Stimulated activated CD8-positive, alpha-beta memory T cell treated with anti-CD3 and anti-CD28 coated beads, Interleukin-4, amount 100 ng/mL, for 4 hours (primary cell): ENCODE results near the gene CDKN1A.

ENCODE experiments used
- DNase-seq, 2 donors: peaks; one replicate each; pipeline ENCODE4 v3.0.0-alpha.2; 2020; ENCODE audit warnings: low read depth in 2 of 2, low spot score in 1 of 2

The CDKN1A gene

GRCh38 chr6:36655085-36655724 lies 23.3 kb upstream of the CDKN1A start:
- no peak for DNase-seq

- DNase-seq: no peak
Measured at GRCh38 chr6:36656441-36656840, 22.1 kb upstream of the CDKN1A start.

- no peak for DNase-seq
Measured at GRCh38 chr6:36657271-36657670, 21.2 kb upstream of the CDKN1A start.

- no peak for DNase-seq
Measured at GRCh38 chr6:36657942-36658544, 20.5 kb upstream of the CDKN1A start.

GRCh38 chr6:36659271-36659670 lies 19.2 kb upstream of the CDKN1A start:
- no peak for DNase-seq

DNA sequence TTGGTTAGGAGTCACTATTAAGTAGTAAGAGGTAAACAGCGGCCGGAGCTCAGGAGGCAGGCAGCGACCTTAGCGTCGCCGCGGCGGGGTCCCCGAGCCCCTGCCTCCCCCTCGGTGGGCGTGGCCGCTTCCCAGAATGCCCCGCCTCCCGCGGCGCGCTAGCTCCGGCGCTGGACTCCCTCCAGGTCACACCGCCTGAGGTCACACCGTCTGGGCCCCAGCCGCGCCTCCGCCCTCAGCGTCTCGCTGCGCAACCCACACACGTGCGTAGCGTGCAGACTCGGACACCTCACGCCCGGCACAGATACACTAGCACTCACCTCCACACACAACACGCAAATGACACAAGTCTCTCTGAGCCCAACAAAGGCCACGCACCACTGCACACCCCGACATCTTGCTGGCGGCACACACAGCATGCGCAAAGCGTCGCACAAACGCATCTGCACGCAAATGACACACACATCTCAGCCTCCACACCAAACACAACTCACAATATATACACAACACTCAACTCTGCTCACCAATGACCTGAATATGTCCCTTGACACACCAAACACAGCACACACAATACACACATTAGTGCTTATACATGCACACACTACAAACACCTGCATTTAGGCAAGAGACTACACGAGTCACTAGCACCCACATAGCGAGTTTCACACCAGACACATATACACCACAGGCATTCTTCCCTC lies 17.6 kb upstream of the CDKN1A start:
- DNase-seq: no peak

DNA sequence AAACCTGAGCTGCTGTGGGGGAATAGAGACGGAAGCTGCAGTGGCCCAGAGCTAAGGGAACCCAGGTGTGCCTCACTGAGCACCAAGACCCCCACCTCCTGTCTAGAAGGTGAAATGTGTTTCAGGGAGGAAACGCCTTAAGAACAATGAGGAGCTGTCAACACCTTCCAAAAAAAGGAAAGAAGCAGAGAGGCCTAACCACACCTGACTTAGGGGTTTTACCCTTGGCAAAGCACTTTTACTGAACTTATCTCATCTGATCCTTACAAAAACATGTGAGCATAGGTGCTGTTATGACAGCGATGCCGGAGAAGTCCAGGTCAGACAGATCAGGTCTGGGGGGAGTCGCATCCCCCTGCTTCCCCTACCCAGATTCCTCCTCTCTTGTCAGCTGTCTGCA lies 16.1 kb upstream of the CDKN1A start:
- DNase-seq: no peak

DNA sequence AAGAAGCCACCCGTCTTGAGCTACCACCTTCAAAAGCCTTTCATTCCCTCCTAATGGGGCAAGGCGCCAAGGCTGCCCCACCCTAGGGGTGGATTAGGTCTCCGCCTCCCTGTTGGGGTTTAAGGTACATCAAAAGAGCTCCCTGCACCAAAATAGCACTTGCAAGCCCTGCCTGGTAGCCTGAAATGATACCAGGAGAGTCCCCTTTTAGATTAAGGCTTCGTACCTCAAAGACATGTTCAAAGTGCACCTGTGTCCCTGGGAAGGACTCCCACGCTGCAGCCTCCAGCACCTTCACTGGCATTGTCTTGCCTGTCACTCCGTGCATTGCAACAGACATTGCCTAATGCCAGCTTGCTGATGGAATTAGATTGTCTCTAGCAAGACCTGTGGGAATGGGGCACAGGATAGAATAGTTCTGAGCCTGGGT lies 15.7 kb upstream of the CDKN1A start:
- DNase-seq: no peak

DNA sequence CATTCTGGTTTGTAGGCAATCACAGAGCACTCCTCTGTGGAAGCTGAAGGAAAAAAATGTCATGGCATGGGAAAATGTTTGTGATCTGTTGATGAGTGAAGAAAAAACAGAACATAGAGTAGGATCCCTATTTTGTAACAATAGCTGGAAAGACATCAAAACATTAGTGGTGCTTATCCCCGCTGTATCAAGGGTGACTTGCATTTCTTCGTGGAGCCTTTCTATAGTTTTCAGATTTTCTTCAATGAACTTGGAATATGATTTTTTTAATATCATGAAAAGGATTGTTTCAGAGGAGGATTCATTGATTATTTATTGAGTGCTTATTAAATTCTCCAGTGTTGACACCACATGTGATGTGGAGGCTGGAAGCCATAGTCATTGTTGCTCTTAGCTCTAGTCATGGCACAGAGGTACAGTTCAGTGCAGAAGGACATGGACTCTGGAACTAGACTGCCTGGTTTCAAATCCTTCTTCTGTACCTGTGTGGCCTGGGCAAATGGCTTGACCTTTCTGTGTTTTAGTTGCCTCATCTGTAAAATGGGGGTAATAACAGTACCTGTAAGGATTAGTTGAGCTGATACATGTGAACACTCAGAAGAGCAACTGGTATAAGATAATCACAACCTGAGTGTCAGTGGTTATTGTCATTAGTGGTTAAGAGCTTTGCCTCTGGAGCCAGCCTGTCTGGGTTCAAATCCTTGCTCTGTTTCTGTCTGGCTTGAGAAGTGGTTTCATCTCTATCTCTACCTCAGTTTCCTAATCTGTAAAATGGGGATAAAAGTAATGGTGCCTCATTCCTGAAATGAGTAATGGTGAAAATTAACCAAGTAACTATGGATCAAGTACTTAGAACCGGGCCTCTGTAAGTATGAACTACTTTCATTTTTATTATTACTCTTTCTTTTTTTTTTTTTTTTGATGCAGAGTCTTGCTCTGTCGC lies 14.7 kb upstream of the CDKN1A start:
- DNase-seq: no peak

DNA sequence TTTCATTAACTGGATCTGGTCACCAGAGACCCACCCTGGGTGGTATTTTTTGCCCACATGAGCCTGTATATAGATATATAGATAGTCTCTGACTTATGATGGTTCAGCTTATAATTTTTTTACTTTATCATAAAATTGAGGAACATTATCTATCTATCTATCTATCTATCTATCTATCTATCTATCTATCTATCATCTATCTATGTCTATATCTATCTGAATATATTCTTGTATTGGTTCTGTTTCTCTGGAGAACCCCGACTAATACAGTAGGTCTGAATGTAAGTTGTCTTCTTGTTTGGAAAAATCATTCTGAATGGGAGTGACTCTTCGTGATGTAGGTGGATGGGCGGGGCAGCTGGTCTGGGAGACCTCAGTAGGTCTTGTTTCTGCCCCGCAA lies 13.3 kb upstream of the CDKN1A start:
- DNase-seq: no peak

GRCh38 chr6:36666287-36666686 lies 12.2 kb upstream of the CDKN1A start:
- no peak for DNase-seq

- no peak for DNase-seq
Measured at GRCh38 chr6:36666826-36667591, 11.5 kb upstream of the CDKN1A start.

- DNase-seq: no peak
Measured at GRCh38 chr6:36668591-36668990, 9.9 kb upstream of the CDKN1A start.

DNA sequence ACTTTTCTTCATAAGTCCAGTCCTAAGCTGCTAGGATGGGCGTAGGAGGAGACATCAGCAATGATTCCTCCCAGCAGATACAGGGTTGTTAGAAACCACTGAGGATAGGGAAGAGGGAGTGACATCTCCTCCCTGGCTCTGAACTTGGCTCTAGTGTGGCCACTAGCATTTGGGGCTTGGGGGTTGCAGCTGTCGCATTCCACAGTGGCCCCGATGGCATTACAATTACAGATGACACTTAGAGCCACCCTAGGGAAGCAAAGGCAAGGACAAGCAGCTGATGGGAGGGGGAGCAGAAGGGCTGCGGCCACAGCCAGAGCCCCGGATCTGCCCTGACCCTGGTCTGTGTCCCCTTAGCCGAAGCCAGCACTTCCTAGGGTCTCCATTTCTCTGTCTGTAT lies 9.5 kb upstream of the CDKN1A start:
- no peak for DNase-seq

GRCh38 chr6:36670271-36670670 lies 8.2 kb upstream of the CDKN1A start:
- DNase-seq: no peak

DNA sequence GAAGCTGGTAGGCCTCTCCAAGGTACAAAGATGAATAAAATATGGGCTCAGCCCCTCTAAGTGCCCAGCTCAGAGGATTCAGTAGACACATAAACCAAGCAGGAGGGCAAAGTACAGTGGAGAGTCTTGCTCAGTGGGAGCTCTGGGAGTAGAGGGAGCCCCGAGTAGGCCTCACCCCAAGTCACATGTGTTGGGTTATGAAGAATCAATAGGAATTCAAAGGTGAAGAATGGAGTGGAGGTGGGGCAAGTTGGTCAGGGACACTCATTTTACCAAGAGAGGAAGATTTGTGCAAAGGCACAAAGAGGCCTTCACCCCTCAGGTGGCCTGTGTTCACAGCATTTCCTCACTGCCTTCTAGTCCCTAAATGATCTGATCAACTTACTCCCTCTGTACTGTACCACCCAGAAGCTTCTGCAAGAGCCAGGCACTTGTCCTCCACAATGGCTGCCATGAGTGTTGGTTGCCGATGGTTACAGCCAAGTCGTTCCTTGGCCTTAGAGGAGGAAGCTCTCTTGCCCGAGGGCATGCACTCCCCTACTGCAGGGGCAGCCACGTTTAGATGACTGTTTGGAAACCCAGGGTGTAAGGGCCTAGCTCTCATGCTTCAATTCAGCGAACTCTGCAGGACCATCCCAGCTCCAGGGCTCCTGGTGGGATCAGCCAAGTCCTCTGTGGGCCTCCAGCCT lies 6.7 kb upstream of the CDKN1A start:
- DNase-seq: no peak

DNA sequence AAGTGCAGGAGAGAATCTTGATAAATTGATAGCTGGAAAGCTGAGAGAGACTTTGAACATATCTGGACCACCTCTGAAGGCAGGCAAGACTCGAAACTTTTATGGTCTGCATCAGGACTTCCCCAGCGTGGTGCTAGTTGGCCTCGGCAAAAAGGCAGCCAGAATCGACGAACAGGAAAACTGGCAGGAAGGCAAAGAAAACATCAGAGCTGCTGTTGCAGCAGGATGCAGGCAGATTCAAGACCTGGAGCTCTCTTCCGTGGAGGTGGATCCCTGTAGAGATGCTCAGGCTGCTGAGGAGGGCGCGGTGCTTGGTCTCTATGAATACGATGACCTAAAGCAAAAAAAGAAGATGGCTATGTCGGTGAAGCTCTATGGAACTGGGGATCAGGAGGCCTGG lies 4.6 kb upstream of the CDKN1A start:
- DNase-seq: no peak

GRCh38 chr6:36674942-36675341 lies 3.6 kb upstream of the CDKN1A start:
- no peak for DNase-seq

GRCh38 chr6:36676141-36677058 lies 2.1 kb upstream of the CDKN1A start:
- DNase-seq: no peak
